GM18517 (cell line): ENCODE results near the gene F2RL1.
"Not testable (repeated sequence)": the region's sequence is repeated elsewhere in the genome, so short reads cannot be mapped to it uniquely, and the experiment has no call there.

Experiments
- ATAC-seq: cut with Tn5 transposase; IDR thresholded peaks from one replicate; pipeline ENCODE4 v1.9.1; 2021; ENCODE audit warnings: mild to moderate bottlenecking, moderate library complexity; ENCODE audit not compliant: unreplicated experiment

Gene F2RL1, protein sequence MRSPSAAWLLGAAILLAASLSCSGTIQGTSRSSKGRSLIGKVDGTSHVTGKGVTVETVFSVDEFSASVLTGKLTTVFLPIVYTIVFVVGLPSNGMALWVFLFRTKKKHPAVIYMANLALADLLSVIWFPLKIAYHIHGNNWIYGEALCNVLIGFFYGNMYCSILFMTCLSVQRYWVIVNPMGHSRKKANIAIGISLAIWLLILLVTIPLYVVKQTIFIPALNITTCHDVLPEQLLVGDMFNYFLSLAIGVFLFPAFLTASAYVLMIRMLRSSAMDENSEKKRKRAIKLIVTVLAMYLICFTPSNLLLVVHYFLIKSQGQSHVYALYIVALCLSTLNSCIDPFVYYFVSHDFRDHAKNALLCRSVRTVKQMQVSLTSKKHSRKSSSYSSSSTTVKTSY

DNA sequence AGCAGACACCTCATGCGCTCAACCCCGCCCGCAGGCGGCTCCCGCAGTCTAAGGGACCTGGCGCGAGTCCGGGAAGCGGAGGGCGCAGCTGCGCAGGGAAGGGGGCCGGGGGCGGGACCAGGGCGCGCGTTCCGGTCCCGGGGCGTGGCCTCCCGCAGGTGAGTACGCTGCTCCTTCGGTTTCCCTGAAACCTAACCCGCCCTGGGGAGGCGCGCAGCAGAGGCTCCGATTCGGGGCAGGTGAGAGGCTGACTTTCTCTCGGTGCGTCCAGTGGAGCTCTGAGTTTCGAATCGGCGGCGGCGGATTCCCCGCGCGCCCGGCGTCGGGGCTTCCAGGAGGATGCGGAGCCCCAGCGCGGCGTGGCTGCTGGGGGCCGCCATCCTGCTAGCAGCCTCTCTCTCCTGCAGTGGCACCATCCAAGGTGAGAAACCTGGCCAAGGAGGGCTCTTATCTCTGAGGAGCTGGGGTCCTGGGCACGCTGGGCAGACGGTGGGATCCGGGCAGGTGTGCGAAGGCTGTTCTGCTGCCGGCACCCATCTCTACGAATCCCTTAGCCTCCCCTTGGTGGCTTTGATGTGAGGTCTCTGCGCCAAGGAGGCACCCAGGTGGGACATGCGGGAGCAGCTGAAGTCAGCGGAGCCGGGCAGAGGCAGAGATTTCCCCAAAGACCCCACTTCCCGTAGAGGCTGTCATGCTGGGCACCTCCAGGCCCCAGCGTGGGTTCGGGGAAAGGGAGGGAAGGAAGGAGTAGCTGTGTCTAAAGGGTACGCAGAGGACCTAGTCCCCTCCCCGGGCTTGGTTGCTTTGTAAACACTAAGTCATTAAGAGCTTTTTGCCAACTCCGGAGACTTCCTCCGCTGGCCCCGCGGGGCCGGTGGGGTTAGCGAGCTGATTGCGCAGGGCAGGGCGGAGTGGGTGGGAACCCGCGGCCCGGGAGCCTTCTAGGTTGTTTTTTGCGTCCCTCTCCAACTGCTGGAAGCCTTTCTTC is at the start of gene F2RL1:
Gene F2RL1 (plus strand): TSS at position 187 of the 988 bp plus-strand sequence. CDS start 153 bp downstream, at position 340.
- ATAC-seq, result no peak

DNA sequence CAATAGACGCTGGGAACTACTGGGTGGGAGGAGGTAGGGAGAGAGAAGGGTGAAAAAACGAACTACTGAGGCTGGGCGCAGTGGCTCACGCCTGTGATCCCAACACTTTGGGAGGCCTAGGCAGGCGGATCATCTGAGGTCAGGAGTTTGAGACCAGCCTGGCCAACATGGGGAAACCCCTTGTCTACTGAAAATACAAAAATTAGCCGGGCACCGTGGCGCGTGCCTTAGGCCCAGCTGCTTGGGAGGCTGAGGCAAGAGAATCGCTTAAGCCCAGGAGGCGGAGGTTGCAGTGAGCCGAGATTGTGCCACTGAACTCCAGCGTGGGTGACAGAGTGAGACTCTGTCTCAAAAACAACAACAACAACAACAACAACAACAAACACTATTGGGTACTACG is 47.8 kb upstream of the F2RL1 start:
- not testable (repeated sequence) for ATAC-seq

DNA sequence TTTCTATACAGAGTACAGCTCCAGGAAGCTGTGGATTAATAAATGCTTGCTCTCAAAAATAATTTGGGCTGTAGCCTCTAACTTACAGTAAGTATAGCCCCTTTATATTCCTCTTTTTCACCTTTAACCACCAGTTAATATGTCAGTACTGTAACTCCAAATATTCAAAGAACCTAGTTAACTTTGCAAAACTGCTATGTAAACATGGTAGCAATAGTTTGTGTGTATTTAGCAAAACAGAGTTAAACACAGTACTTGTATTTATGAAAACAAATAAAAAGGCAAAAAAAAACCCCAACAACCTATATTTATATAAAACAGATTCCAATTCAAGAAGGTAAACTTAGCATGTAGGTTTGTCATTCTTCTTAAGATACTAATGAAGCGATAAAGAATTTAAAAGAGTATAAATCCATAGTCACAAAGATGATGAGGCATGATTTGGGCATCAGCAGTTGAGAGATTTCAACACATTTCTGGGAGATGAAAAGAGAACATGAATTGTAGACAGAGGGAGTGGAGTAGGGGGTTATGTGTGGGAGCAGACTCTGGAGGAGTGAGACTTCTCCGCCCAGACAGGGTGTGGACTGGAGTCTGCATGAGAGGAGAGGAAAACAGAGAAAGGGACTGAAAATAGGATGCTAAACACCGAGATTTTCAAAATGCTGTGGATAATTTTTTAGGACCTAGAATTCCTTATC is 47.0 kb upstream of the F2RL1 start:
- ATAC-seq, result no peak

DNA sequence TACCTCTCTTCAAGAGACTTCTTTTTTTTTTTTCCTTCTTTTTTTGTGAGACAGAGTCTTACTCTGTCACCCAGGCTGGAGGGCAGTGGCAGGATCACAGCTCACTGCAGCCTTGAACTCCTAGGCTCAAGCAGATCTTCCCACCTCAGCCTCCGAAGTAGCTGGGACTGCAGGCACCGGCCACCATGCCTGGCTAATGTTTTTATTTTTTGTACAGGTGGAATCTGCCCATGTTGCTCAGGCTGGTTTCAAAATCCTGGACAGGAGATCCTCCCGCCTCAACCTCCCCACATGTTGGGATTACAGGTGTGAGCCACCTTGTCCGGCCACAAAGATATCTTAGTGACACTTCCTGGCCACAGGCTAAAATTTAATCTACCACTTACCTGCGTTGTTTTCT is 42.9 kb upstream of the F2RL1 start:
- no peak for ATAC-seq

DNA sequence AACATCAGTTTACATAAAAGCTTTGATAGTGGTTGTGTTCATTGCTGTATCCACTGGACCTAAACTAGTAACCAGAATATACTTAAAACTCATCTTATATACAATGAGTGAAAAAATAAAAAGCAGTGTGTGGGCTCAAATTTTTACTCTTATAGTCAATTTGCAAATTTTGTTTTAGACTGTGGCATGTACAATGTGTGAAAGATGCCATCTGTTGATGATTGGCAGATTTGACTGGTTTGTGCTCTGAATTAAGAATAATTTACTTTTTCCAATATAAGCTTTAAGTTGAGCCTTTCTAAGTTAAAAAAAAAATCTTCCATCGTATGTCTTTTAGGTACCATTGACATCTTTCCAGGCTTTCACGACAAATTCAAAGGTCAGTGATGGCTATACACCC is 42.4 kb upstream of the F2RL1 start:
- no peak for ATAC-seq

DNA sequence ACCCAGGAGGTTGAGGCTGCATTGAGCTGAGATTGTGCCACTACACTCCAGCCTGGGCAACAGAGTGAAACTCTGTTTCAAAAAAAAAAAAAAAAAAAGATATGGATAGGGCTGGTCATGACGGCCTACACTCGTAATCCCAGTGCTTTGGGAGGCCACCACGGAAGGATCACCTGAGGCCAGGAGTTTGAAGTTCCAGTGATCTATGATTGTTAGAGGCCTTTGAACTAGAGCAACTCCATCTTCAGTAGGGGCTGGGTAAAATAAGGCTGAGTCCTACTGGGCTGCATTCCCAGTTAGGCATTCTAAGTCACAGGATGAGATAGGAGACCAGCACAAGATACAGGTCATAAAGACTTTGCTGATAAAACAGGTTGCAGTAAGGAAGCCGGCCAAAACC is 38.2 kb upstream of the F2RL1 start:
- not testable (repeated sequence) for ATAC-seq

DNA sequence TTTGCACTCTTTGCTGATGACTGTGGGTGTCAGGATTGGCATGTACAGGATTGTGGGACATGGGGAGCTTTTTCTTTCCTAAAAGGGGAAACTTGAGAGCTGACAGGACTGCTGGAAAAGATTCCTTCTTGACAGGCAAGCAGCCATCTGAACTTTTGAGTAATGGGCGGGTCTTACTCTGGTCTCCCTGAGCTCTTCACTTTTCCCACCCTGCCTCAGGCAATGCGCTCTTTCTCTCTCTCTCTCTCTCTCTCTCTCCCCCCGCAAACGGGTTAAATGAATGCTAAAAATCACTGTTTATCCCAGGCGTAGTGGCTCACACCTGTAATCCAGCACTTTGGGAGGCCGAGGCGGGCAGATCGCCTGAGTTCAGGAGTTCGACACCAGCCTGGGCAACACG is 37.1 kb upstream of the F2RL1 start:
- no peak for ATAC-seq

DNA sequence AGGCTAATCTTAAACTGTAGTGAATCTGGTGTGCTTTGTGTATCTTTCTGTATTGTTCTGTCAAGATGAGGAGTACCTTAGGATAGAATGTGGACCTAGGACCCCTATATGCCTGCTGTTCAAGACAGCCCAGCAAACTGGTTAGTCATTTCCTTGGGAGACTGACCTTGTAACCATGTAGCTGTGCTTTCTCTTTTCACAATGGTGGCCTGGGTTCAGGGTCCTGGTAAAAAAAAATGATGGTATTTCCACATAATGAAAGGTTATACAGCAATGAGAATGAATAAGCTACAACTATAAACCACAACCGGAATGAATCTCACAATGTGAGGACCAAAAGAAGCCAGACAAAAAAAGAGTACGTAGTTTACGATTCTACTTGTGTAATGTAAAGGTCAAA is 36.4 kb upstream of the F2RL1 start:
- ATAC-seq, result no peak

DNA sequence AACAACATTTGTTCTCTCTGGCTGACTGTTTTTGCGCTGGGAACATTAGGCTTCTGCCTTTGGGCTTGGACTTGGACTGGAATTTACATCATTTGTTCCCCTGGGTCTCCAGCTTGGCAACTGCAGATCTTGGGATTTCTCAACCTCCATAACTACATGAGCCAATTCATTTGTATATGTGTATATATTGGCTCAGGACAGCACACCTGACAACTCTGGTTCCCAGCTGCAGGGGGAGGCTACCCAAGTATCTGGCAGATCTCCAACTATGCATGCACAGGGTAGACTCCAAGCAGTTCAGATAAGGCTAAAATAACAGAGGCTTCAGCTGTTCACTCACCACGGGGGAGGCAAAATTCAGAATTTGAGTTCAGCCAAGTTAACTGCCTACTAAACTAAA is 31.6 kb upstream of the F2RL1 start:
- no peak for ATAC-seq

DNA sequence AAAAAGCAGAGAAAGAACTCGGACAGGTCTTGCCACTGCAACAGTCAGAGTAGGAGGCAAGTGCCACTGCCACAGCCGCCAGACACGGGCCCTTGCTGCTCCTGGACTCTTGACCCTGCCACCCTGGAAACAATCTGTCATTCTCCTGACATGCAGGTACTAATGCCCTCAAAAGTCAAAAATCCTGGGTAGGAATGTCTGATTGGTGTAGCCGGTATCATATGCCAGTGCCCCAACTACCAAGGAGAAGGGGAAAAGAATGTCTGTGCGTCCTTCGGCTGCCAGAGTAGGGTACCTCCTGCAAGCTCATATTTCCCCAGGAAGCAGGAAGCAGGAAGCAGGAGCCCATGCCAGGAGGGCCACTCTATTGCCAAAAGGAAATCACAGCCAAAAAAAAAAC is 30.5 kb upstream of the F2RL1 start:
- ATAC-seq, result no peak

DNA sequence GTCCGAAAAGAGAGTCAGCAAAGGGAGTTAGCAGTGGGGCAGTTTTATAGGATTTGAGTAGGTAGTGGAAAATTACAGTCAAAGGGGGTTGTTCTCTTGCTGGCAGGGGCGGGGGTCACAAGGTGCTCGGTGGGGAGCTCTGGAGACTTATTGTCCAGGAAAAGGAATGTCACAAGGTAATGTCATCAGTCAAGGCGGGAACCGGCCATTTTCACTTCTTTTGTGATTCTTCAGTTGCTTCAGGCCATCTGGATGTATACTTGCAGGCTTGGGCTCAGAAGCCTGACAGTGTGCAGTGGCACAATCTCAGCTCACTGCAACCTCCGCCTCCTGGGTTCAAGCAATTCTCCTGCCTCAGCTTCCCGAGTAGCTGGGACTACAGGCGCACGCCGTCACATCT is 29.6 kb upstream of the F2RL1 start:
- ATAC-seq, result not testable (repeated sequence)

DNA sequence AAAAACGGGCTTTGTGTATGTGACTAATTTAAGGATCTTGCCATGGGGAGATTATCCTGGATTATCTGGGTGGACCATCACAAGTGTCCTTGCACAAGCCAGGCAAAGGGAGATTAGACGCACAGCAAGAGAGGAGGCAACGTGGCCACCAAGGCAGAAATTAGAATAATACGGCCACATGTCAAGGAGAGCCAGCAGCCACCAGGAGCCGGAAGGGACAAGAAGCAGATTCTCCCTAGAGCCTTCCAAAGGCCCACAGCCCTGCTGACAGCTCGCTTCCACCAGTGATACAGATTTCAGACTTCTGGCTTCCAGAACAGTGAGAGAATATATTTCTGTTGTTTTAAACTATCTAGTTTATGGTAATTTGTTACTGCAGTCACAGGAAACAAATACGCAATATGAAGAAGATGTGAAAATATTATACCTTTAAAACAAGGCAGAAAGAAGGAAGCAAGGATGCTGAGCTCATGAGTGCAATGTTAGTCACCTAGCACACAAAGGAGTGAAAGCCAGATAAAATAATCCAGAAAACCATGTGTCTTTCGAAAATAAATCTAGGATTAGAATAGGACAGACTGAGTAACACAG is 28.7 kb upstream of the F2RL1 start:
- ATAC-seq, result no peak

DNA sequence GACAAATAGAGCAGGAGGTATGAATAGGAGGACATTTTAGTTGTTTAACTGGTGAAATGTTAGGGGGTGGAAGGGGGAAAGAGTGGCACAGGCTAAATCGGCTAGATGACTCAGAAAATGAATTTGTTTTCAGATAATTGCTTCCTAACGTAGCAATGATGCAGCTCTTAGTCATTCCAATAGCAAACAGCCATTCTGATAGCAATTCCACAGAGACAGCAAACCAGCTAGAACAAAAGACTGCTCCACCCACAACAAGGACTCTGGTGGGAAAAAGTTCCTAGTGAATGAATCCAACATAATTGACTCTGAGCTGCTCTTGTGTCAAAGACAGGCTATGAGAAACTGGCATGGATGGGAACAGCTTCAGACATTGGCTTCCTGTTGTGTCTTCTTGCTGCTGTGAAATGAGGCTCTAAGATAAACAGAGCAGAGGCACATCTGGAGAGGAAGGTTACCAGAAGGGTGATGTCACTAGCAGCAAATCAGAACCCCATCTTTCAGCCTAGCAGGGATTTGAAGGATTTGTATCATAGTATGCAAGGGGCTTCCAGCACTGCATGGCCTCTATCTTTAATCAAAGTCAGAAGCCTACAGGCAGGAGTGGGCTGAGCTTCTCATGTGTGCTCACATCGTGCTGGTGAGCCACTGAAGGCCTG is 28.1 kb upstream of the F2RL1 start:
- ATAC-seq, result no peak

DNA sequence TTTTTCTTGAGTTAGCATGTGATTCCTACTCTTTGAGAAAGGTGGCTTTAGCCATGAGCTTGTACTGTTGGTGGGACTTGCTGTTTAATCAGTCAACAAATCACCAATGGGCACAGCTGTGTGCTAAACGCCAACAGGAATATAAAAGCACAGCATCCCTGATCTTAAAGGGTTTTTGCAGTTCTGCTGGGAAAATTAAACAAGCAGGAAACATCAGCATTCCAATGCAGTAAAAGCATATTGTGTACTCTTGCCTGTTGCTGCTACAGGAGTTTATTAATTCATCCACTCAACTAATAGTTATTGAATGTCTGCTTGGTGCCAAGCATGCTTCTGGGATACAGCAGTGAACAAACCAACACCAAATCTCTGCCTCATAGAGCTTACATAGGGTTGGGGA is 27.4 kb upstream of the F2RL1 start:
- no peak for ATAC-seq

DNA sequence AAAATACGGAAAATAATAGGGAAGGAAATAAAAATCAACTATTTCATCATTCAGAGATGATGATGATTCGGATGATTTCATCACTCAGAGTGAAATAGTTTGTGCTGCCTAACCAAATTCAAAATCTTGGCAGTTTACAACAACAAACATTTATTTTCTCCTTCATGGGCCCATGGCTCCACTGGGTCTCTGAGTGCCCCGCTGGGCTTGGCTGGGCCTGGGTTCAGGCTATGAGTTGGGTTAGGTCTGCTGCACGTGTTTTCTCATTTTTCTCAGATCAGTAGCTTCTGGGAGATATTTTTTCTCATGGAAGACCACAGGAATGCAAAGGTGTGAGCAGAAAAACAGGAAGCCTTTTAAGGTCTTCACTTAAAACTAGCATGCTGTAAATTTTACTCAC is 24.0 kb upstream of the F2RL1 start:
- ATAC-seq, result no peak

DNA sequence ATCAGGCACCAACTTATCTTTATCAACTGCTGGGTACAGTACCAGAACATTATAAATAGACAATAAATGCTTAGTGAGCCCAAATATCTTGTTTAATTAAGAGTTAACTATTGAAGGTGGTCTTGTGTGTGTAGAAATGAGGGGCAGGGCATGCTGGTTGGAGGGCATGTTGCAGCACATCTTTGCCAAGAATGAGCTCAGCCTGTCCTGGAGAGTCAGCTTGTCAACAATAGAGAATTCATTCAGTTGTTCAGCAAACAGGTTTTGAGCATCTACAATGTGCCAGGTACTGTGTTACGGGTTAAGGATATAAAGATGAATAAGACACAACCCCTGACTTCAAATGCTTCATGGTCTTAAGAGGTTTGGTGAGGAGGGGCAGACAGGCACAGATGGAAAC is 19.2 kb upstream of the F2RL1 start:
- ATAC-seq, result no peak

DNA sequence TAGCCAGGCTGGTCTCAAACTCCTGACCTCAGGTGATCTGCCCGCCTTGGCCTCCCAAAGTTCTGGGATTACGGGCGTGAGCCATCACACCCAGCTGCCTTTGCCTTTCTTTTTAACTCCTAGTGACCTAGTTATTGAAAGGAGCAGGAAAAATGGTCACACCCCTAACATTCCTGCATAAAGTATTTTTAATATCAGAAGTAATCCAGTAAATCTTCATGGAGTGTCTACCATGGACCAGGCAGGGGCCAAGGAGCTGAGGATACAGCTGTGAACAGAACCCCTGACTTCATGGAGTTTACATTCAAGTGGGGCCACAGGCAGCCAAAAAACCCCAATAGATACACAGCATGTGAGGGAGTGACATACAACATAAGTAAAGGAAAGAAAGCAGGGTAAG is 18.3 kb upstream of the F2RL1 start:
- no peak for ATAC-seq

DNA sequence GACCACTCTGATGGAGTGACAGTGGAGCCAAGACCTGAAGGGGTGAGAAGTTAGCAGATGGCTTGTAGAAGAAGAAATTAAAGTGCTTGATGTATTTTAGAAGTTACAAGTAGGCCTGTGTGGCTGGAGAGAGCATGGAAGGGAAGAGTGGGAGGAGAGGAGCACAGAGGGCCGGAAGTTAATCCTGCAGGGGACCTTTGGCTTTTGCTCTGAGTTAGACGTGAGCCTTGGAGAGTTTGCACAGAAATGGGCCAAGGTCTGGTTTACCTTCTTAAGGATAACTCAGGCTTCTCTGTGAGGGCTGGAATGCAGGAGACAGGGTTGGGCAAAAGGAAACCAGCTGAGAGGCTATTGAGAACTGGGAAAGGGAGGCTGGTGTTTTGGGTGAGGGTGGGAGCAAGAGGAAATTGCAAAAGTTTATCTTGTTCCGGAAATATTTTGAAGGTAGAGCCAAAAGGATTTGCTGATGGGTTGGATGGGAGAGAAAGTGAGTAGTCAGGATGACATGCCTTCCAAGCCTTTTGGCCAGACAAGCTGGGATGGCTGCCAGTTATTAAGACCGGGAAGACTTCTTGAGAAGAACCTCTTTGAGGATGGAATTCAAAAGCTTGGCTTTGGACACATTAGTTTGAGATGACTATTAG is 17.5 kb upstream of the F2RL1 start:
- ATAC-seq, result no peak

DNA sequence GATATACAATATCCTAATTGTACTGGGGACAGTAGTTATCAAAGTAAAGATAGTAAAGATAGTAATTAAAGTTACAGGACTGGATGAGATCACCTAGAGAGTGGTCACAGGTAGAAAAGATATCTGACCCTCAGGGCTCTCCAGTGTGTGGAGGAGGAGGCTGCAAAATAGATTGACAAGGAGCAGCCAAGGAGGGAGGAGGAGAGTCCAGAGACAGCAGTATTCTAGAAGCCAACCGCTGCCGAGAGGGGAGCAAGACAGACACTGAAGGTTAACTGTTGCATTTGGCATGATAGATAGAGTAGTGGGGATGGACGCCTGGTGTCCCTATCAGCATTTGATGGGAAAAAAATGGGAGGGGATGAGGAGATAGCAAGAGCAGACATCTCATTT is 17.0 kb upstream of the F2RL1 start:
- ATAC-seq, result no peak

DNA sequence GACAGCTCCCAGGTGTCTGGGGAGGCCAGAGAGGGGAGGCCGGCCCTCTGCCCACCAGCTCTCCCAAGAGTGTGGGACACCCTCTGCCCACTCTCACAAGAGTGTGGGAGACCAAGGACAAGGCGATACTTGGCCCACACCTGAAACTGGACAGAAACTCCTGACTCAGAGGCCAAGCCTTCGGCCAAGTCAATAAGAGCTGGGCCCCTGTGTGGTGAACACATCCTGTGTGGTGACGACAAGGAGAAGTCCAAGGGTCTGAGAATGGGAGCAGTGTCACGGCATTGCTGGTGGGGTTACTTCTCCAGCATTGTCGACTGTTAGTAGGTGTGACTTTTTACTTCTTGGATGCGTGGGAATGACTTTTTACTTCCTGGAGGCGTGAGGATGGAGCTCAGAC is 14.6 kb upstream of the F2RL1 start:
- ATAC-seq, result no peak
